Memory B cell (primary cell): ENCODE measurements around the gene ZC2HC1B.
"Not testable (repeated sequence)": the region's sequence is repeated elsewhere in the genome, so short reads cannot be mapped to it uniquely, and the experiment has no call there.

Experiments used
- ATAC-seq: fragments of 150-1000 bp; cut with Tn5 transposase; 2 replicates; pipeline ENCODE4 v1.10.0; 2021; ENCODE audit warnings: low read depth, mild to moderate bottlenecking, moderate library complexity
- DNase-seq, 2 donors: peaks; one replicate each; pipeline ENCODE4 v3.0.0; 2022; ENCODE audit warnings: low spot score in 2 of 2
- H3K27ac Mint-ChIP-seq: one replicate; pipeline ENCODE4 v1.8.0; 2022; ENCODE audit warnings: mild to moderate bottlenecking, moderate library complexity, mixed read lengths
- H3K27me3 Mint-ChIP-seq: one replicate; pipeline ENCODE4 v1.8.0; 2022; ENCODE audit warnings: mixed read lengths
- H3K36me3 Mint-ChIP-seq: one replicate; pipeline ENCODE4 v1.8.0; 2022; ENCODE audit warnings: mild to moderate bottlenecking, mixed read lengths
- H3K4me1 Mint-ChIP-seq: one replicate; pipeline ENCODE4 v1.8.0; 2022; ENCODE audit warnings: mixed read lengths
- H3K4me3 Mint-ChIP-seq: one replicate; pipeline ENCODE4 v1.8.0; 2022; ENCODE audit warnings: mild to moderate bottlenecking, moderate library complexity, mixed read lengths
- H3K9me3 Mint-ChIP-seq: one replicate; pipeline ENCODE4 v1.8.0; 2022; ENCODE audit warnings: mixed read lengths

ZC2HC1B gene

GRCh38 chr6:143845033-143845432 is 19.2 kb upstream of the ZC2HC1B start:
- Mint-ChIP-seq H3K27me3 (no peaks in the 10 kb centered on the region), H3K4me3 (no peak overlapping the region), H3K4me1 (peaks cover 18% of the 10 kb centered on the region), H3K27ac (no peak overlapping the region), H3K9me3 (peaks cover 4% of the 10 kb centered on the region), H3K36me3 (peaks cover 25% of the 10 kb centered on the region)
- ATAC-seq = no peak
- no peak for DNase-seq

GRCh38 chr6:143851706-143852105 is 12.6 kb upstream of the ZC2HC1B start:
- H3K4me1 Mint-ChIP-seq = peaks cover 14% of the 10 kb centered on the region
- H3K27me3 Mint-ChIP-seq, H3K4me3 Mint-ChIP-seq, H3K9me3 Mint-ChIP-seq, DNase-seq, ATAC-seq, H3K27ac Mint-ChIP-seq: not testable (repeated sequence)
- peaks cover 78% of the 10 kb centered on the region for H3K36me3 Mint-ChIP-seq

- DNase-seq, H3K9me3 Mint-ChIP-seq, H3K27me3 Mint-ChIP-seq, ATAC-seq, H3K4me3 Mint-ChIP-seq, H3K27ac Mint-ChIP-seq: not testable (repeated sequence)
- Mint-ChIP-seq H3K36me3 (peaks cover 78% of the 10 kb centered on the region), H3K4me1 (peaks cover 12% of the 10 kb centered on the region)
Observed at GRCh38 chr6:143855057-143855456, 9.2 kb upstream of the ZC2HC1B start.

- H3K9me3 Mint-ChIP-seq, H3K27ac Mint-ChIP-seq, H3K4me3 Mint-ChIP-seq, H3K27me3 Mint-ChIP-seq, H3K4me1 Mint-ChIP-seq, ATAC-seq, DNase-seq: not testable (repeated sequence)
- H3K36me3 Mint-ChIP-seq = peaks cover 73% of the 10 kb centered on the region
Observed at GRCh38 chr6:143856762-143857161, 7.5 kb upstream of the ZC2HC1B start.

- Mint-ChIP-seq H3K4me1 (peaks cover 8% of the 10 kb centered on the region), H3K27me3 (no peaks in the 10 kb centered on the region), H3K4me3 (no peak overlapping the region)
Observed at GRCh38 chr6:143857651-143858050, 6.6 kb upstream of the ZC2HC1B start.

GRCh38 chr6:143859891-143860660 is 4.2 kb upstream of the ZC2HC1B start:
- Mint-ChIP-seq H3K36me3 (peaks cover 57% of the 10 kb centered on the region), H3K27ac (no peak overlapping the region), H3K4me3 (no peak overlapping the region), H3K4me1 (peaks cover 1% of the 10 kb centered on the region), H3K27me3 (no peaks in the 10 kb centered on the region), H3K9me3 (peaks cover 1% of the 10 kb centered on the region)
- no peak for DNase-seq
- no peak for ATAC-seq

More at GRCh38 chr6:143857651-143858050, 6.6 kb upstream of the ZC2HC1B start:
- Mint-ChIP-seq H3K9me3 (peaks cover 5% of the 10 kb centered on the region), H3K36me3 (peaks cover 66% of the 10 kb centered on the region), H3K27ac (peak overlapping the region; percentile 17)
- no peak for ATAC-seq
- DNase-seq = no peak

GRCh38 chr6:143863771-143864170 is 503 bp upstream of the ZC2HC1B start:
- Mint-ChIP-seq H3K4me3 (no peak overlapping the region), H3K4me1 (no peaks in the 10 kb centered on the region), H3K36me3 (peaks cover 32% of the 10 kb centered on the region), H3K27me3 (no peaks in the 10 kb centered on the region), H3K27ac (no peak overlapping the region), H3K9me3 (peaks cover 3% of the 10 kb centered on the region)
- DNase-seq (no peak), ATAC-seq (no peak)

GRCh38 chr6:143867236-143867635 is 3.0 kb downstream of the ZC2HC1B start:
- DNase-seq (no peak), ATAC-seq (no peak)
- no peaks in the 10 kb centered on the region for H3K4me1 Mint-ChIP-seq
- peaks cover 3% of the 10 kb centered on the region for H3K9me3 Mint-ChIP-seq
- H3K4me3 Mint-ChIP-seq = no peak overlapping the region
- peaks cover 19% of the 10 kb centered on the region for H3K36me3 Mint-ChIP-seq
- no peaks in the 10 kb centered on the region for H3K27me3 Mint-ChIP-seq
- no peak overlapping the region for H3K27ac Mint-ChIP-seq

- H3K27ac Mint-ChIP-seq, H3K9me3 Mint-ChIP-seq: not testable (repeated sequence)
Observed at GRCh38 chr6:143868808-143869207, 4.5 kb downstream of the ZC2HC1B start.

GRCh38 chr6:143871202-143871730 is 7.0 kb downstream of the ZC2HC1B start:
- not testable (repeated sequence) for ATAC-seq, H3K36me3 Mint-ChIP-seq, H3K9me3 Mint-ChIP-seq, H3K27ac Mint-ChIP-seq, H3K4me1 Mint-ChIP-seq, H3K27me3 Mint-ChIP-seq, H3K4me3 Mint-ChIP-seq, DNase-seq

More at GRCh38 chr6:143868808-143869207, 4.5 kb downstream of the ZC2HC1B start:
- DNase-seq, H3K27me3 Mint-ChIP-seq, ATAC-seq, H3K4me1 Mint-ChIP-seq, H3K4me3 Mint-ChIP-seq: not testable (repeated sequence)
- H3K36me3 Mint-ChIP-seq = peaks cover 13% of the 10 kb centered on the region

GRCh38 chr6:143872201-143872600 is 7.9 kb downstream of the ZC2HC1B start:
- no peak for DNase-seq
- H3K36me3 Mint-ChIP-seq = peaks cover 8% of the 10 kb centered on the region
- H3K27ac Mint-ChIP-seq = peak overlapping the region; percentile 78
- H3K4me1 Mint-ChIP-seq = peaks cover 2% of the 10 kb centered on the region
- H3K9me3 Mint-ChIP-seq = peaks cover 6% of the 10 kb centered on the region
- H3K27me3 Mint-ChIP-seq = no peaks in the 10 kb centered on the region
- H3K4me3 Mint-ChIP-seq = no peak overlapping the region
- no peak for ATAC-seq

GRCh38 chr6:143873600-143873999 is 9.3 kb downstream of the ZC2HC1B start:
- H3K4me1 Mint-ChIP-seq, H3K27me3 Mint-ChIP-seq, H3K9me3 Mint-ChIP-seq, H3K27ac Mint-ChIP-seq, H3K4me3 Mint-ChIP-seq, H3K36me3 Mint-ChIP-seq, ATAC-seq, DNase-seq: not testable (repeated sequence)

- H3K36me3 Mint-ChIP-seq, H3K4me1 Mint-ChIP-seq, H3K9me3 Mint-ChIP-seq, H3K4me3 Mint-ChIP-seq, H3K27me3 Mint-ChIP-seq, H3K27ac Mint-ChIP-seq, ATAC-seq, DNase-seq: not testable (repeated sequence)
Observed at GRCh38 chr6:143874503-143874902, 10.2 kb downstream of the ZC2HC1B start.

- H3K4me3 Mint-ChIP-seq = no peak overlapping the region
- no peak for ATAC-seq
Observed at GRCh38 chr6:143877584-143878271, 13.5 kb downstream of the ZC2HC1B start.

More at GRCh38 chr6:143877584-143878271, 13.5 kb downstream of the ZC2HC1B start:
- DNase-seq = no peak
- no peak overlapping the region for H3K27ac Mint-ChIP-seq
- H3K4me1 Mint-ChIP-seq = no peaks in the 10 kb centered on the region
- H3K36me3 Mint-ChIP-seq = peaks cover 9% of the 10 kb centered on the region
- peaks cover 3% of the 10 kb centered on the region for H3K9me3 Mint-ChIP-seq
- H3K27me3 Mint-ChIP-seq = no peaks in the 10 kb centered on the region
